Measurements from ENCODE around the gene SHC1. TPM values are rescaled to one million over a fixed set of nuclear protein-coding genes. Genes with fewer than 3 reads are reported as not detected.

The SHC1 gene
- total RNA-seq, 3 donors from 2014 or later (not counting 1 experiment from before 2014, with no cell fraction given), result 94.6 to 112 (median 96.8) TPM

DNA sequence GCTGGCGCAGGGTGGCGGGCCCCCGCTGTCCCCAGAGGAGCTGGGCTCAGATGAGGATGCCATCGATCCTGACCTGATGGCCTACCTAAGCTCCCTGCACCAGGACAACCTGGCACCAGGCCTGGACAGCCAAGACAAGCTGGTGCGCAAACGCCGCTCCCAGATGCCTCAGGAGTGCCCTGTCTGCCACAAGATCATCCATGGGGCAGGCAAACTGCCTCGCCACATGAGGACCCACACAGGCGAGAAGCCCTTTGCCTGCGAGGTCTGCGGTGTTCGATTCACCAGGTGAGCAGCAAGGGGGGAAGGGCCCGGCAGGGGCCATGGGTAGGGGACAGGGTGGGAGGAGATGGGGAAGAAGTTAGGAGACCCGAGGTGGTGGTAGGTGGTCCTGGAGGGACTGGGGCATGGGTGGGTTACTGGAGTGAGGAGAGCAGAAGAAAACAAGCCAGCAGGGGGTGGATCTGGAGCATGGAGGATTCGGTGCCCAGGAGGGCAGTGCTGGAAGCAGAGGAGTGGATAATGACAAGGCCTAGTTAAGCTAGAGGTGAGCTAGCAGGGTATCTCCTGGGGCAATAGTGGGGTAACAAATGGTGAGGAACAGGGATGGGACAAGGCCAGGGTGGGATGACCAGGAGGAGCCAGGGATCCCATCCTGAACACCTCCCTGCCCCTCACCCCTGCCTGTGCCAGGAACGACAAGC is 45.1 kb upstream of the SHC1 start:
- Histone ChIP-seq H3K9me3 (ENCODE audit: control insufficient read depth, insufficient read depth, low read length) (no peaks in the 10 kb centered on the region), H3K27ac (ENCODE audit: low read length) (no peak overlapping the region), H3K4me3 (ENCODE audit: low read length) (no peak overlapping the region), H3K27me3 (ENCODE audit: control insufficient read depth, insufficient read depth, low read length) (no peaks in the 10 kb centered on the region), H3K36me3 (ENCODE audit: control insufficient read depth, insufficient read depth, low read length) (peaks cover 20% of the 10 kb centered on the region), H3K4me1 (ENCODE audit: control insufficient read depth, insufficient read depth, low read length) (peaks cover 74% of the 10 kb centered on the region)
- no peaks in the 10 kb centered on the region for H3K27me3 Mint-ChIP-seq (ENCODE audit: low read depth in 2 of 2)
- H3K27ac Mint-ChIP-seq, result peak overlapping the region in 1 of 2 donors; percentile 63
- ATAC-seq, result no peak
- TF ChIP-seq, protein P1, sequence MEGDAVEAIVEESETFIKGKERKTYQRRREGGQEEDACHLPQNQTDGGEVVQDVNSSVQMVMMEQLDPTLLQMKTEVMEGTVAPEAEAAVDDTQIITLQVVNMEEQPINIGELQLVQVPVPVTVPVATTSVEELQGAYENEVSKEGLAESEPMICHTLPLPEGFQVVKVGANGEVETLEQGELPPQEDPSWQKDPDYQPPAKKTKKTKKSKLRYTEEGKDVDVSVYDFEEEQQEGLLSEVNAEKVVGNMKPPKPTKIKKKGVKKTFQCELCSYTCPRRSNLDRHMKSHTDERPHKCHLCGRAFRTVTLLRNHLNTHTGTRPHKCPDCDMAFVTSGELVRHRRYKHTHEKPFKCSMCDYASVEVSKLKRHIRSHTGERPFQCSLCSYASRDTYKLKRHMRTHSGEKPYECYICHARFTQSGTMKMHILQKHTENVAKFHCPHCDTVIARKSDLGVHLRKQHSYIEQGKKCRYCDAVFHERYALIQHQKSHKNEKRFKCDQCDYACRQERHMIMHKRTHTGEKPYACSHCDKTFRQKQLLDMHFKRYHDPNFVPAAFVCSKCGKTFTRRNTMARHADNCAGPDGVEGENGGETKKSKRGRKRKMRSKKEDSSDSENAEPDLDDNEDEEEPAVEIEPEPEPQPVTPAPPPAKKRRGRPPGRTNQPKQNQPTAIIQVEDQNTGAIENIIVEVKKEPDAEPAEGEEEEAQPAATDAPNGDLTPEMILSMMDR (IDR thresholded peaks at IDR 0.05), result no peak
- H3K36me3 Mint-ChIP-seq, result no peaks in the 10 kb centered on the region
- H3K9me3 Mint-ChIP-seq, result no peaks in the 10 kb centered on the region
- peaks cover 17 to 59% of the 10 kb centered on the region in 2 donors for H3K4me1 Mint-ChIP-seq
- intact Hi-C loops (cut with micrococcal nuclease), result loop anchor here (2.0 kb wide), 3 partner anchors 41 to 457 kb away; partner anchors contain the start of genes CKS1B and UBE2Q1
- DNase-seq, result no peak
- WGBS (ENCODE audit: insufficient coverage), result 84% methylated on average over 16 of the region's 16 CpGs
- H3K4me3 Mint-ChIP-seq, result no peak overlapping the region

DNA sequence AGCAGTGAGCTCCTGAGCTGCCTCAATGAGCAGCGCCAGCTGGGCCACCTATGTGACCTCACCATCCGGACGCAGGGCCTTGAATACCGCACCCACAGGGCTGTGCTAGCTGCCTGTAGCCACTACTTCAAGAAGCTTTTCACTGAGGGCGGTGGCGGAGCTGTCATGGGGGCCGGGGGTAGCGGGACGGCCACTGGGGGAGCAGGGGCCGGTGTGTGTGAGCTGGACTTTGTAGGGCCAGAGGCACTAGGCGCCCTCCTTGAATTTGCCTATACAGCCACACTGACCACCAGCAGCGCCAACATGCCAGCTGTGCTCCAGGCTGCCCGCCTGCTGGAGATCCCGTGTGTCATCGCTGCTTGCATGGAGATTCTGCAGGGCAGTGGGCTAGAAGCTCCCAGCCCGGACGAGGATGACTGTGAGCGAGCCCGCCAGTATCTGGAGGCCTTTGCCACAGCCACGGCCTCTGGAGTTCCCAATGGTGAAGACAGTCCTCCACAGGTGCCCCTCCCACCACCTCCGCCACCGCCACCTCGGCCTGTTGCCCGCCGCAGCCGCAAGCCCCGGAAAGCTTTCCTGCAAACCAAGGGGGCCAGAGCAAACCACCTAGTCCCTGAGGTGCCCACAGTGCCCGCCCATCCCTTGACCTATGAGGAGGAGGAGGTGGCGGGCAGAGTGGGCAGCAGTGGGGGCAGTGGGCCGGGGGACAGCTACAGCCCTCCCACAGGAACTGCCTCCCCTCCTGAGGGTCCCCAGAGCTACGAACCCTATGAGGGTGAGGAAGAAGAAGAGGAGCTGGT is 44.4 kb upstream of the SHC1 start:
- Mint-ChIP-seq H3K27me3 (ENCODE audit: low read depth in 2 of 2) (no peaks in the 10 kb centered on the region), H3K36me3 (no peaks in the 10 kb centered on the region), H3K27ac (no peak overlapping the region), H3K4me1 (peaks cover 17 to 65% of the 10 kb centered on the region in 2 donors), H3K4me3 (no peak overlapping the region), H3K9me3 (no peaks in the 10 kb centered on the region)
- WGBS (ENCODE audit: insufficient coverage), result 94% methylated on average over 30 of the region's 31 CpGs
- ATAC-seq, result no peak
- Histone ChIP-seq H3K27ac (ENCODE audit: low read length) (no peak overlapping the region), H3K4me1 (ENCODE audit: control insufficient read depth, insufficient read depth, low read length) (peaks cover 82% of the 10 kb centered on the region), H3K9me3 (ENCODE audit: control insufficient read depth, insufficient read depth, low read length) (no peaks in the 10 kb centered on the region), H3K36me3 (ENCODE audit: control insufficient read depth, insufficient read depth, low read length) (peaks cover 20% of the 10 kb centered on the region), H3K4me3 (ENCODE audit: low read length) (no peak overlapping the region), H3K27me3 (ENCODE audit: control insufficient read depth, insufficient read depth, low read length) (no peaks in the 10 kb centered on the region)
- TF ChIP-seq, protein P1 (IDR thresholded peaks at IDR 0.05), result no peak
- intact Hi-C loops (cut with micrococcal nuclease), result no loop called here
- no peak for DNase-seq

DNA sequence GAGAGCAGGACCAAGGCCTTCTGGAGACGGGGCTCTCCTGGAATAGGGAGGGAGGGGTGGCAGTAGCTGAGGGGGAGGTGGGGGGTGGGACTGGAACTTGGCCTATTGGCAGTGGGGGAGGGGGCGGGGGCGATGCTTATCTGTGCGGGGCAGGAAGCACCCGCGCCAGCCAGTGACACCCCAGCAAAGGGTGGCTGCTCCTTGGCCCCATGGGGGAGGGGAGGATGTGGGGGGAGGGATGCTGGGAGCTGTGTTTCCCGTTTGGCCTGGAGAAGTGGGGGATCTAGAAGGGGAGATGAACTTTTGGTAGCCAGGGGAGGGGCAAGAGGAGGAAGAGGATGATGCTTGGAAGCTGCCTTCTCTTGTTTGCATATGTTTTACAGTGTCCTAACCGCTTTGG is 43.1 kb upstream of the SHC1 start:
- no peak for ATAC-seq
- H3K36me3 ChIP-seq (ENCODE audit: control insufficient read depth, insufficient read depth, low read length), result peaks cover 20% of the 10 kb centered on the region

More for the DNA sequence above, 43.1 kb upstream of the SHC1 start:
- Mint-ChIP-seq H3K27ac (peak overlapping the region; percentile 29 to 81), H3K9me3 (no peaks in the 10 kb centered on the region), H3K27me3 (ENCODE audit: low read depth in 2 of 2) (no peaks in the 10 kb centered on the region), H3K36me3 (no peaks in the 10 kb centered on the region), H3K4me3 (peak overlapping the region; percentile 52), H3K4me1 (peaks cover 19 to 70% of the 10 kb centered on the region in 2 donors)
- H3K4me3 ChIP-seq (ENCODE audit: low read length), result no peak overlapping the region
- H3K27me3 ChIP-seq (ENCODE audit: control insufficient read depth, insufficient read depth, low read length), result no peaks in the 10 kb centered on the region
- peak in 1 of 2 donors; percentile 63 for DNase-seq
- H3K9me3 ChIP-seq (ENCODE audit: control insufficient read depth, insufficient read depth, low read length), result no peaks in the 10 kb centered on the region
- peak overlapping the region; percentile 38 for H3K27ac ChIP-seq (ENCODE audit: low read length)
- intact Hi-C loops (cut with micrococcal nuclease), result no loop called here
- WGBS (ENCODE audit: insufficient coverage), result 18% methylated on average over 7 of the region's 8 CpGs
- TF ChIP-seq, protein P1 (IDR thresholded peaks at IDR 0.05), result no peak
- H3K4me1 ChIP-seq (ENCODE audit: control insufficient read depth, insufficient read depth, low read length), result peaks cover 92% of the 10 kb centered on the region
